ENCODE measurements around the gene ANKRD12.
"Not testable (repeated sequence)": the region's sequence is repeated elsewhere in the genome, so short reads cannot be mapped to it uniquely, and the experiment has no call there.

Gene ANKRD12

DNA sequence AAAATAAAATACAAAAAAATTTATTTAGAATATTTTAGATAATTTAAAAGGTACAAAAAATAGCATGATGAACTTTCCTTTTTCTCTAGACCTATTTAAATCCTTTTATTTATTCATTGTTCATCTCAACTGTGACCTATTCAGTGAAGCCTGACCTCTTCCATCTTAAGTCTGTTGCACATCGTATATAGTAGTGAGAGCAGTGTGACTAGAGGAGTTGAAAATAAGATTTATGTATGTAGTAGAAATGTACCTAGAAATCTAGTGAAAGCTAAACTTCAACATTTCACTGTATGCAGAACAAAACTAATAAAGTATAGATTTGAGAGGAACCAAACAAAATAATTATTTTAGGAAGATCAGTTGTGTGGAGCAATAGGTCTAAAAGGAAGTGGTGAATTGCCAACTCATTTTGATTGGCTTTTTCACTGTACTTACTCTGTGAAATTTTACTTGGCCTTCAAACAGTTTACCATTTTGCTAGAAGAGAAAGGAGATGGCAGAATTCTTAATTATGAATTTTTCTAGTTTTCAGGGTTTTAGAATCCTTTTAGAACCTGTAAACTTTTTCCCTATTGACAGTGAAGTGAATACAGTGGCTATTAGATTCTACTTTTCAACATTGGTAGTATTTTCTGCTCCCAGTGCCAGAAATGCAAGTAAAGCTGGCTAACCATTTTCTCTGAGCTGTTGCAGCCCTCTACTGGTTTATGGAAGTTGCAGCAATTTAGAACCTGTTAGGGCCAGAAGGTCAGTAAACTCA is 11.0 kb downstream of the ANKRD12 start:
- peak; percentile 71 for DNase-seq

- no peak for DNase-seq
Measured at GRCh38 chr18:9148203-9148552, 11.6 kb downstream of the ANKRD12 start.

- DNase-seq = no peak
Measured at GRCh38 chr18:9150121-9150520, 13.5 kb downstream of the ANKRD12 start.

- DNase-seq = no peak
Measured at GRCh38 chr18:9153256-9153655, 16.7 kb downstream of the ANKRD12 start.

DNA sequence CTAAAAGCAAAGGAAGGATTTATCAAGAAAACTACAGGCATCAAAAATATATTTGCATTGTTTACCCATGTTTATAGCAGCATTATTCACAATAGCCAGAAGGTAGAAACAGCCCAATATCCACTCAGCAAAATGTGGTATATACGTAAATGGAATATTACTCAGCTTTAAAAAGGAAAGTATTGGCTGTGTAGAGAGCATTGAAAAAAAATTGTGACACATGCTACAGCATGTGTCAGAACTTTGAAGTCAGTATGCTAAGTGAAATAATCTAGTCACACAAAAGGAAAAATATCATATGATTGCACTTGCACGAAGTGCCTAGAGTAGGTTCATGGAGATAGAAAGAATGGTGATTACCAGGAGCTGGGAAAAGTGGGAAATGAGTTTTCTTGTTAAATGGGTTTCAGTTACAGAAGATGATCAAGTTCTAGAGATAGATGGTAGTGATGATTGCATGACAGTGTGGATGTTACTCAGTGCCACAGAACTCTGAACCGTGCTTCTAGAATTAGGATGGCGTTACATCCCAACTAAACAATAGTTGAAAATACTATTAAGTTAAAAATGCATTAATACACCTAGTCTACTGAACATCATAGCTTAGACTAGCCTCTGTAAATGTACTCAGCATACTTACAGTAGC is 20.1 kb downstream of the ANKRD12 start:
- no peak for DNase-seq

DNA sequence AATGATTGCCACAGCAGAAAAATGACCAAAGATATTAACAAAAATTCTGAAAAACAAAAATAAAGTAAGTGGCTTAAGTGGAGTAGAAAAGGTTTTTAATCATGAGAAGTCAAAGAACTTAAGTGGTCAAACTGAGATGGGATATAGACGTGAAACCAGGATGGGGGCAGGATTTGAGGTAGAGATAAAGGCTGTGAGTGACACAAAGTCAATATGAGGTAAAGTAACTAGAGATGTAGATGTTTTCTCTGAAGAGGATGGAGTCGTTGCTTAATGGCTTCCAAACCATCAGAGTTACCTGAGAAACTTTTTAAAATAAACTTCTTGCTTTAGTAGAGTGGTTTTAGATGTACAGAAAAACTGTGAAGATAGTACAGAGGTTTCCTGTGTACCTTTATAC is 21.2 kb downstream of the ANKRD12 start:
- DNase-seq = no peak

GRCh38 chr18:9160014-9160413 is 23.4 kb downstream of the ANKRD12 start:
- no peak for DNase-seq

DNA sequence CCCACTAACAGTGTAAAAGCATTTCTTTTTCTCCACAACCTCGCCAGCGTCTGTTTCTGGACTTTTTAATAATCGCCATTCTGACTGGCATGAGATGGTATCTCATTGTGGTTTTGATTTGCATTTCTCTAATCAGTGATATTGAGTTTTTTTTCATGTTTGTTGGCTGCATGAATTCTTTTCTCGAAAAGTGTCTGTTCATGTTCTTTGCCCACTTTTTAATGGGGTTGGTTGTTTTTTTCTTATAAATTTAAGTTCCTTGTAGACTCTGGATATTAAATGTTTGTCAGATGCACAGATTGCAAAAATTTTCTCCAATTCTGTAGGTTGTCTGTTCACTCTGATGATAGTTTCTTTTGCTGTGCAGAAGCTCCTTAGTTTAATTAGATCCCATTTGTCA is 26.1 kb downstream of the ANKRD12 start:
- DNase-seq = not testable (repeated sequence)

DNA sequence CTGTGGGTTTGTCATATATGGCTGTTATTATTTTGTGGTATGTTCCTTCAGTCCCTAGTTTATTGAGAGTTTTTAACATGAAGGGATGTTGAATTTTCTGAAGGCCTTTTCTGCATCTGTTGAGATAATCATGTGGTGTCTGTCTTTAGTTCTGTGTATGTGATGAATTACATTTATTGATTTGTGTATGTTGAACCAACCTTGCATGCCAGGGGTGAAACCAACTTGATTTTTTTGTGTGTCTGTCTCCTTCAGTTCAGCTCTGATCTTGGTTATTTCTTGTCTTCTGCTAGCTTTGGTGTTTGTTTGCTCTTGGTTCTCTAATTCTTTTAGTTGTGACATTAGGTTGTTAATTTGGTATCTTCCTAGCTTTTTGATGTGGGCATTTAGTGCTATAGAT is 27.6 kb downstream of the ANKRD12 start:
- DNase-seq = not testable (repeated sequence)

GRCh38 chr18:9165883-9166282 is 29.3 kb downstream of the ANKRD12 start:
- not testable (repeated sequence) for DNase-seq

- DNase-seq = not testable (repeated sequence)
Measured at GRCh38 chr18:9169515-9169914, 32.9 kb downstream of the ANKRD12 start.

GRCh38 chr18:9171919-9172318 is 35.3 kb downstream of the ANKRD12 start:
- DNase-seq = not testable (repeated sequence)

DNA sequence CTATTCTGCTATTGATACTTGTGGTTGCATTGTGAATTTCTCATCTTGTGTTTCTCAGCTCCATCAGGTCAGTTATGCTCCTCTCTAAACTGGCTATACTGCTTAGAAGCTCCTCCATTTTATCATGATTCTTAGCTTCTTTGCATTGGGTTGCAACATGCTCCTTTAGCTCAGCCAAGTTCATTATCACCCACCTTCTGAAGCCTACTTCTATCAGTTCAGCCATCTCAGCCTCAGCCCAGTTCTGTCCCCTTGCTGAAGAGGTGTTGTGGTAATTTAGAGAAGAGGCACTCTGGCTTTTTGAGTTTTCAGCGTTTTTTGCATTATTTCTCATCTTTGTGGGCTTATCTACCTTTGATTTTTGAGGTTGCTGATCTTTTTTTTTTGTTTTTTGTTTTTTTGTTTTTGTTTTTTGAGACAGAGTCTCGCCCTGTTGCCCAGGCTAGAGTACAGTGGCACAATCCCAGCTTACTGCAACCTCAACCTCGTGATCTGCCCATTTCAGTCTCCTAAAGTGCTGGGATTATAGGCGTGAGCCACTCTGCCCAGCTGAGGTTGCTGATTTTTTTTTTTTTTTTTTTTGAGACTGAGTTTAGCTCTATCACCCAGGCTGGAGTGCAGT is 36.0 kb downstream of the ANKRD12 start:
- DNase-seq = no peak

- DNase-seq = peak; percentile 27
Measured at GRCh38 chr18:9173770-9174233, 37.2 kb downstream of the ANKRD12 start.

GRCh38 chr18:9174302-9174701 is 37.7 kb downstream of the ANKRD12 start:
- DNase-seq = no peak

DNA sequence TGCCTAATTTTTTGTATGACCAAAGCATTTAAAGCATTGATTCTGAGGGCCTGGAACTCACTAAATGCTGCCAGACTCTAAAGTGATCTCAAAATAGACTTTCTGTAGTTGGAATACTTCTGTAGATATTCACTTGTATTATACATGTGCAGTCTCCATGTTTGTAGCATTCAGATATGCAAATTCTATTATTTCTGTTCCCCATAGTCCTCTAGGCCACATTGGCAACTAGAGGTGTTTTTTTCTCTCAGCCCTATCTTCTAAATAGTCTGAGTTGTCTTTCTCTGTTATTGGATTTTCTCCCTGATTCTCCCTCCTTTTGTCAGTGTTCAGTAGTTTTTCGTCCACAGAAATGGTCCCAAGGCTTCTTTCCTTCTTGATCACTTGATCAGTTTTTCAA is 38.5 kb downstream of the ANKRD12 start:
- no peak for DNase-seq

GRCh38 chr18:9177031-9177430 is 40.5 kb downstream of the ANKRD12 start:
- no peak for DNase-seq

GRCh38 chr18:9177466-9177865 is 40.9 kb downstream of the ANKRD12 start:
- no peak for DNase-seq

DNA sequence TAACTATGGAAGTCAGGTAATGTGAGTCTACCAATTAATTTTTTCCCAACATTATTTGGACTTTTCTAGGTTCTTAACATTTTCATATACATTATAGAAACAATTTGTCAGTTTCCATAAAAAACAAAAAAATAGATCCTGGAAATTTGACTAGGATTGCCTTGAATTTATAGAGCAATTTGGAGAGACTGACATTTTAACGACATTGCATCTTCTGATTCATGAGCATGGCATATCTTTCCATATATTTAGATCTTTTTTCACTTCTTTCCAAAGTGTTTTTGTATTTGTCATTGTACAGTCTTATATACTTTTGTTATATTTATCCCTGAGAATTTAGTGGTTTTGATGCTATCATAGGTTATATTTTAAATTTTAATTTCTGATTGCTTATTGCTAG is 42.0 kb downstream of the ANKRD12 start:
- no peak for DNase-seq

DNA sequence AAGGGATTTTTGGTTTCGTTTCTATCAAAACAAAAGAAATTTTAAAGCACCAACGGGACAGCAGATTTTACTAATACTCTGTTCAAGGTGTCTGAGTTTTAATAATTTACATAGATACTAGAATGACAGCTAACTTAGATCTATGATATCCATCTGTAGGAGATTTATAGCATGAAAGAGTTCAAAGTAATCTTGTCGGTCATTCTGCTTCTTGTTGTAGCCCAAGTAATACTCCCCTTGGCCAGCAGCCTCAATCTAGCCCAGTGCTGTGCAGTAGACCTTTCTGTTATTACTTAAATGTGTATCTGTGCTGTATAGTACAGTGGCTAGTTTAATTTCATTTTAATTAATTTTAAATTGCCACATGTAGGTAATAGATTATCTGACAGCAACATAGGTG is 44.7 kb downstream of the ANKRD12 start:
- DNase-seq = no peak

GRCh38 chr18:9182852-9183399 is 46.3 kb downstream of the ANKRD12 start:
- no peak for DNase-seq

DNA sequence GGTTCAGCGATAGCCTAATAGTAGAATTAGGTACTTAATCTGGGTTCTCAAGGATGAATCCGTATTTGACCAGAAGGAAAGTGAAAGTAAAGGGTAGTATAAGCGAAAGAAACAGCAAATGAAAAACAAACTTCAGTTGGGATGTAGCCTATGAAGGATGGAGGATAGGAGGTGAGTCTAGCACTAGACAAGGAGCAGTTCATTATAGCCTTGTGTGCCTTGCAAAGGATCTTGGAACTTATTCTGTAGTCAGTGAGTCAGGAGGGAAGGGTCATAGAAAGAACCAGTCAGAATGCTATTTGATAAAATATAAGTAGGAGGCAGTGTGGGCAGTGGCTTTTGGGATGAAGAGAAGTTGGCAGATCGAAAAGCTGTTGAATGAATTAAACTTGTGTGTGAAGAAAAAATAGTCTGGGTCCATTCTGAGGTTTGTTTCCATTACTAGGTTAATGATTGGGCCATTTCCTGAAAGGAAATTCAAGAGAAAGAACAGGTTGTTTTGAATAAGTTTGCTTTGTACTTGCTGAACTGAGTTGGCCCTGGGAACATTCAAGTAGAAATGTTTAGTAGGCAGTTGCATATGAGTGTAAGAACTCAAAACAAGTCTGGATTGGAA is 48.5 kb downstream of the ANKRD12 start:
- peak; percentile 8 for DNase-seq
